Upper lobe of left lung (tissue), 6 donors: Measurements from ENCODE around the gene TNXB. TPM values are rescaled to one million over a fixed set of nuclear protein-coding genes. Genes with fewer than 3 reads are reported as not detected.

Experiments
- ATAC-seq, 2 donors: fragments of 200-7000 bp; cut with Tn5 transposase; one replicate each; pipeline ENCODE4 v1.9.1; 2022; ENCODE audit warnings: mild to moderate bottlenecking in 2 of 2, moderate library complexity in 2 of 2; ENCODE audit not compliant: low FRiP score in 2 of 2
- DNase-seq, 2 donors: peaks; one replicate each; pipeline ENCODE4 v3.0.0-alpha.2; 2019 to 2020
- H3K27ac ChIP-seq, 4 donors: fragments of 200-600 bp; sonication (generic); one replicate each; pipeline ENCODE4 v1.5.1; 2016 to 2019
- H3K27me3 ChIP-seq, 4 donors: fragments of 200-600 bp; sonication (generic); one replicate each; pipeline ENCODE4 v1.5.1; 2017 to 2019
- H3K36me3 ChIP-seq, 4 donors: fragments of 200-600 bp; sonication (generic); one replicate each; pipeline ENCODE4 v1.5.1; 2016 to 2019
- H3K4me1 ChIP-seq, 4 donors: fragments of 200-600 bp; sonication (generic); one replicate each; pipeline ENCODE4 v1.5.1; 2018 to 2019
- H3K4me3 ChIP-seq, 4 donors: fragments of 200-600 bp; sonication (generic); one replicate each; pipeline ENCODE4 v1.5.1; 2017 to 2019; ENCODE audit warnings: mild to moderate bottlenecking in 2 of 4, moderate library complexity in 1 of 4
- H3K9me3 ChIP-seq, 4 donors: fragments of 200-600 bp; sonication (generic); one replicate each; pipeline ENCODE4 v1.5.1; 2018 to 2019
- EP300 ChIP-seq, 4 donors: sonication (generic); formaldehyde crosslinking; IDR thresholded peaks; one replicate each; pipeline ENCODE4 v1.5.1; 2017; ENCODE audit warnings: antibody characterized with exemption in 4 of 4, control low read depth in 2 of 4
- POLR2A ChIP-seq, 4 donors: fragments of 450-650 bp; IDR thresholded peaks; one replicate each; pipeline ENCODE4 v1.5.1; 2016 to 2017; ENCODE audit warnings: antibody characterized with exemption in 4 of 4, mild to moderate bottlenecking in 2 of 4
- POLR2AphosphoS5 ChIP-seq, 2 donors: sonication (generic); formaldehyde crosslinking; IDR thresholded peaks; one replicate each; pipeline ENCODE4 v1.5.1; 2017; ENCODE audit warnings: antibody characterized with exemption in 2 of 2
- WGBS, 2 donors: methylation state at CpG; one replicate each; pipeline ENCODE4 v1.1.5; 2017 to 2018; 5-methylcytosine and 5-hydroxymethylcytosine counted together
- total RNA-seq, 6 donors: library from RNA; depleted of rRNA in 4 of 6; stranded (reverse); fragments of >200 nt in 4 of 6; gene quantifications; one replicate each; pipeline versions ENCODE4 v1.1.0 to v1.2.1, GENCODE V29; 2016 to 2021
- TF ChIP-seq, protein P1 (sequence below), 6 experiments: fragments of 450-650 bp in 4 of 6; fragments of 200-600 bp in 2 of 6; sonication (generic) in 2 of 6; IDR thresholded peaks; one replicate each; pipeline ENCODE4 v1.5.1; 2016 to 2019; ENCODE audit warnings: antibody characterized with exemption in 6 of 6
- donor health status: DM: no; HTN: no; CAD: no; lungs with moderate emphysema.
- donor health status: DM: no; HTN: yes; CAD: no; lungs with severe emphysema.

Gene TNXB
- total RNA-seq, 6 donors from 2014 or later, result 58.1 to 206 (median 151) TPM

DNA sequence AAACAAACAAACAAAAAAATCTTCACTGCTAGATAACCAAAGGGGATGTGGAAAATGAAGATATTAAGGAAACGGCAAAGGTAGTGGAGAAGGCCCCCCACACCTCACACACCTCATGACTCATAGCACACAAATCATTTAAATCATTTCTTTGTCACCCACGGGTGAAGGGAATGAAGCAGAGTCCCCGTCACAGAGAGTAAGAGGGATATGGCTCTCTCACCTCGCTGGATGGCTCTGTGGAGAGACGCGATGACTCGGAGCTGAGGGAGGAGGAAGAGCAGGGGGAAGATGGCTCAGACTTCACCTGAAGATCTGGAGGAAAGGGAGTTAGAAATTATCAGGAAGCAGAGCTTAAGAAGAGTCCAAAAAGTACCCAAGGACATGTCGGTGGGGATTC, 17.7 kb upstream of the TNXB start:
- Histone ChIP-seq H3K27ac (no peak overlapping the region), H3K27me3 (no peaks in the 10 kb centered on the region), H3K9me3 (no peaks in the 10 kb centered on the region), H3K36me3 (peaks cover 21 to 50% (median 30%) of the 10 kb centered on the region in 4 donors), H3K4me1 (peaks cover 26 to 42% (median 28%) of the 10 kb centered on the region in 4 donors), H3K4me3 (peak overlapping the region in 3 of 4 donors; percentile 85 to 97 (median 95))
- TF ChIP-seq EP300 (IDR thresholded peaks at IDR 0.05) (no peak), POLR2A (IDR thresholded peaks at IDR 0.05) (no peak), POLR2AphosphoS5 (IDR thresholded peaks at IDR 0.05) (no peak)
- TF ChIP-seq, protein P1, sequence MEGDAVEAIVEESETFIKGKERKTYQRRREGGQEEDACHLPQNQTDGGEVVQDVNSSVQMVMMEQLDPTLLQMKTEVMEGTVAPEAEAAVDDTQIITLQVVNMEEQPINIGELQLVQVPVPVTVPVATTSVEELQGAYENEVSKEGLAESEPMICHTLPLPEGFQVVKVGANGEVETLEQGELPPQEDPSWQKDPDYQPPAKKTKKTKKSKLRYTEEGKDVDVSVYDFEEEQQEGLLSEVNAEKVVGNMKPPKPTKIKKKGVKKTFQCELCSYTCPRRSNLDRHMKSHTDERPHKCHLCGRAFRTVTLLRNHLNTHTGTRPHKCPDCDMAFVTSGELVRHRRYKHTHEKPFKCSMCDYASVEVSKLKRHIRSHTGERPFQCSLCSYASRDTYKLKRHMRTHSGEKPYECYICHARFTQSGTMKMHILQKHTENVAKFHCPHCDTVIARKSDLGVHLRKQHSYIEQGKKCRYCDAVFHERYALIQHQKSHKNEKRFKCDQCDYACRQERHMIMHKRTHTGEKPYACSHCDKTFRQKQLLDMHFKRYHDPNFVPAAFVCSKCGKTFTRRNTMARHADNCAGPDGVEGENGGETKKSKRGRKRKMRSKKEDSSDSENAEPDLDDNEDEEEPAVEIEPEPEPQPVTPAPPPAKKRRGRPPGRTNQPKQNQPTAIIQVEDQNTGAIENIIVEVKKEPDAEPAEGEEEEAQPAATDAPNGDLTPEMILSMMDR (IDR thresholded peaks at IDR 0.05), result no peak
- ATAC-seq (no peak), DNase-seq (no peak)
- 64 to 69% methylated on average over 8 of the region's 8 CpGs for WGBS, 2 donors

DNA sequence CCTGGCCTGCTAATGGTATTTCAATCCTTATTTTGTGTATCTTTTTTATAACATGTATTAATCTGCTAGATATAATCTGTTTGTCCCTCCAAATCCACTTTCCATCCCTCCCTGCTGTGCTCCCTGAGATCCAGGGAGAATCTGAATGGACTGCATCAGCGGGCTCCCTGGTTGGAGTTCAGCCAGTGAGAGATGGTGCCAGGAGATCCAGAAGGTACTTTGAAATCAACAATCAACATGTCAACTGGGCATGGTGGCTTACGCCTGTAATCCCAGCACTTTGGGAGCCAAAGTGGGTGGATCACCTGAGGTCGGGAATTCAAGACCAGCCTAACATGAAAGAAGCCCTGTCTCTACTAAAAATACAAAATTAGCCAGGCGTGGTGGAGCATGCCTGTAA, 14.5 kb upstream of the TNXB start:
- ATAC-seq (no peak), DNase-seq (no peak)
- H3K9me3 ChIP-seq, result no peaks in the 10 kb centered on the region
- no peak overlapping the region for H3K4me3 ChIP-seq
- no peak overlapping the region for H3K27ac ChIP-seq
- H3K27me3 ChIP-seq, result no peaks in the 10 kb centered on the region
- WGBS, 2 donors, result 98 to 99% methylated on average over 4 of the region's 4 CpGs
- peaks cover 24 to 34% (median 29%) of the 10 kb centered on the region in 4 donors for H3K4me1 ChIP-seq
- TF ChIP-seq POLR2AphosphoS5 (IDR thresholded peaks at IDR 0.05) (no peak), EP300 (IDR thresholded peaks at IDR 0.05) (no peak), POLR2A (IDR thresholded peaks at IDR 0.05) (no peak)
- TF ChIP-seq, protein P1 (IDR thresholded peaks at IDR 0.05), result no peak
- H3K36me3 ChIP-seq, result peaks cover 35 to 81% (median 55%) of the 10 kb centered on the region in 4 donors

DNA sequence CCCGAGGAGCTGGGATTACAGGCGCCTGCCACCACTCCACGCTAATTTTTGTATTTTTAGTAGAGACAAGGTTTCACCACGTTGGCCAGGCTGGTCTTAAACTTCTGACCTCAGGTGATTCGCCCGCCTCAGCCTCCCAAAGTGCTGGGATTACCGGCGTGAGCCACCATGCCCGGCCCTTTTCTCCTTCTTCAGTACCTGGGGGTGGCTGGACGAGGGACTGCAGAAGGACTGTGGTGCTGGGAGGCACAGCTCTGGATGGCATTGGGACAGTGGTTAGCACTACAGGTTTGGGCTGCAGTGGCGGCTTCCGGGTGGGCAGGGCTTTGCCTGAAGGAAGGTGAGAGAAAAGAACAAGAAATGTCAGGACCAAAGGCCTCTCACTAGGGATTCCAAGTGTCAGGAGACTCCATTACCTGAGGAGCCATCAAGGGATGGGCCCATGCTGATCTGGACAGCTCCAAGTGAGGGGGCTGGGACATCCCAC, 11.5 kb upstream of the TNXB start:
- Histone ChIP-seq H3K4me3 (no peak overlapping the region), H3K27ac (peak overlapping the region in 2 of 4 donors; percentile 14 to 32), H3K27me3 (peaks cover 0 to 1% (median 0%) of the 10 kb centered on the region in 4 donors), H3K4me1 (peaks cover 14 to 30% (median 26%) of the 10 kb centered on the region in 4 donors), H3K36me3 (peaks cover 52 to 97% (median 77%) of the 10 kb centered on the region in 4 donors), H3K9me3 (no peaks in the 10 kb centered on the region)
- TF ChIP-seq, protein P1 (IDR thresholded peaks at IDR 0.05), result no peak
- TF ChIP-seq POLR2A (IDR thresholded peaks at IDR 0.05), result no peak
- TF ChIP-seq POLR2AphosphoS5 (IDR thresholded peaks at IDR 0.05), result no peak
- no peak for TF ChIP-seq EP300 (IDR thresholded peaks at IDR 0.05)
- DNase-seq (no peak), ATAC-seq (no peak)
- 95 to 97% methylated on average over 8 to 12 of the region's 12 CpGs for WGBS, 2 donors

DNA sequence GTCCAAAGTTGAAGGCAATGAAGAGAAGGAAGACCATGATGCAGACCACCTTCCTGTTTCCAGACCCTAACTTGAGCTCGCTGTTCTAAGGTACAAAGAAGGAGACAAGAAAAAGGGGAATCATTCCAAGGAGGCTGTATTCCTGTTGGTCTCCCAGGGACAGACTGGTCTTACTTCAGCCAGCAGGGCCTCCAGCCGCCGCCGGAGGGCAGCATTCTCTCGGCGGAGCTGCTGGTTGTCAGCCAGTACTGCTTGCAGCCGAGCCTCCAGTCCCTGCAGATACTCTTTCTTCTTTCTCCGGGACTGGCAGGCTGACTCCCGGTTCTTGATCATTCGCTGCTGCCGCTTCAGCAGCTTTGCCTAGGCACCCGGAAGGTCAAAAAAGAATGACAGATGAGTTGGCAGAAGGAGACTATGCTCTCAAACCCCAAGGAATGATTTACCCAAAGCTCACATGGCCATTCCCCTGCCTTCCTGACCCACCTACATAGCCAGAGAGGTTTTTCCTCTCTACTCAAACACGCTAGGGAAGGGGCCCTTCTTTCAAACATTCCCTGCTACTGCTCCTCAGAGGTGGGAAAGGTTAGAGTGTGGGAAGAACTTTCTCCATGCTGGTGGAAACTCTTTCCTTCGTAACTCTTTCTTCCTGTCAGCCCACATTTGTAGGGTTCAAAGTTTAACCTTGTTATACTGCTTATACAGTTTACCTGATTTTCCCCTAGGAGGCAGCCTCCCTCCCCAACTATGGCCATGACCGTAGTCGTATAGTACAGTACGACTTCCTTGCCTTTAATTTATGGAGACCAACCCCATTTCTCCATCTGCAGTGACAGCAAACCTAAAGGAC, 9.9 kb upstream of the TNXB start:
- H3K27ac ChIP-seq, result peak overlapping the region; percentile 31 to 86 (median 62)
- 24 to 25% methylated on average over 17 of the region's 17 CpGs for WGBS, 2 donors
- no peaks in the 10 kb centered on the region for H3K9me3 ChIP-seq
- no peak overlapping the region for H3K4me3 ChIP-seq
- TF ChIP-seq, protein P1 (IDR thresholded peaks at IDR 0.05), result peak; percentile 83 to 93 (median 88)
- TF ChIP-seq POLR2A (IDR thresholded peaks at IDR 0.05), result no peak
- peaks cover 28 to 43% (median 38%) of the 10 kb centered on the region in 4 donors for H3K4me1 ChIP-seq
- peaks cover 36 to 84% (median 71%) of the 10 kb centered on the region in 4 donors for H3K36me3 ChIP-seq
- peaks cover 0 to 1% (median 0%) of the 10 kb centered on the region in 4 donors for H3K27me3 ChIP-seq
- peak; percentile 73 to 88 for ATAC-seq
- DNase-seq, result peak; percentile 90 to 96
